Spleen (tissue), 7 donors: ENCODE data around the gene GRIK4.
"Not testable (repeated sequence)": the region's sequence is repeated elsewhere in the genome, so short reads cannot be mapped to it uniquely, and the experiment has no call there.

Experiments
- CTCF ChIP-seq, 11 experiments: fragments of 200-600 bp in 7 of 11; fragments of 450-650 bp in 4 of 11; sonication (generic) in 4 of 11; IDR thresholded peaks in 8 of 11; conservative IDR thresholded peaks in 3 of 11; 1 replicate in 7 of 11; 2 replicates in 4 of 11; pipeline versions ENCODE4 v1.4.0 to v1.8.0; 2016 to 2021; ENCODE audit warnings: antibody characterized with exemption in 11 of 11, inconsistent platforms in 4 of 11, mild to moderate bottlenecking in 1 of 11
- POLR2A ChIP-seq, 3 donors: fragments of 450-650 bp; IDR thresholded peaks; one replicate each; pipeline ENCODE4 v1.5.1; 2017; ENCODE audit warnings: antibody characterized with exemption in 3 of 3, mild to moderate bottlenecking in 1 of 3
- donor health status: DM: no; HTN: no; CAD: no; lungs with moderate emphysema.
- donor health status: DM: no; HTN: no; CAD: no.
- donor health status: DM: no; HTN: no; CAD: no.

DNA sequence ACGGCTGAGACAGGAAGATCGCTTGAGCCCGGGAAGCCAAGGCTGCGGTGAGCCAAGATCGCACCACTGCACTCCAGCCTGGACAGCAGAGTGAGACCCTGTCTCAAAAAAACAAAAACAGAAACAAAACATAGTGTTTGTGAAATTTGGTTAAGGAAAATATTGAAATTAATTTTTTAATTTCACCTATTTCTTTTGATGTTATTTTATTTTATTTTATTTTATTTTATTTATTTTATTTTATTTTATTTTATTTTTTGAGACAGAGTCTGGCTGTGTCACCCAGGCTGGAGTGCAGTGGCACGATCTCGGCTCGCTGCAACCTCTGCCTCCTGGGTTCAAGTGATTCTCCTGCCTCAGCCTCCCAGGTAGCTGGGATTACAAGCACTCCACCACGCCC, 275.7 kb downstream of the GRIK4 start:
- TF ChIP-seq CTCF (IDR thresholded peaks at IDR 0.05 in 8 of 11, conservative IDR thresholded peaks at IDR 0.05 in 3 of 11); POLR2A (IDR thresholded peaks at IDR 0.05): not testable (repeated sequence)
